ENCODE data around the gene KRTAP5-5.
"Not testable (repeated sequence)": the region's sequence is repeated elsewhere in the genome, so short reads cannot be mapped to it uniquely, and the experiment has no call there.

The KRTAP5-5 gene

GRCh38 chr11:1607156-1607845 is 22.3 kb upstream of the KRTAP5-5 start:
- not testable (repeated sequence) for DNase-seq (ENCODE audit: low read depth, low spot score)

GRCh38 chr11:1607901-1608300 is 21.7 kb upstream of the KRTAP5-5 start:
- DNase-seq (ENCODE audit: low read depth, low spot score), result not testable (repeated sequence)

GRCh38 chr11:1608363-1608762 is 21.2 kb upstream of the KRTAP5-5 start, which contains the start of gene KRTAP5-3:
Gene KRTAP5-3 (minus strand): TSS chr11:1608463. CDS start chr11:1608385, 78 bp downstream.
- no peak for DNase-seq (ENCODE audit: low read depth, low spot score)

GRCh38 chr11:1618231-1618630 is 11.3 kb upstream of the KRTAP5-5 start:
- DNase-seq (ENCODE audit: low read depth, low spot score), result no peak

- no peak for DNase-seq (ENCODE audit: low read depth, low spot score)
Measured at GRCh38 chr11:1619449-1619848, 10.1 kb upstream of the KRTAP5-5 start.

GRCh38 chr11:1622086-1622485 is 7.5 kb upstream of the KRTAP5-5 start, which contains the start of gene KRTAP5-4:
Gene KRTAP5-4 (minus strand): TSS chr11:1622138. CDS start chr11:1622093, 45 bp downstream.
- DNase-seq (ENCODE audit: low read depth, low spot score), result no peak

GRCh38 chr11:1623716-1624115 is 5.9 kb upstream of the KRTAP5-5 start:
- DNase-seq (ENCODE audit: low read depth, low spot score), result no peak

- DNase-seq (ENCODE audit: low read depth, low spot score), result no peak
Measured at GRCh38 chr11:1624621-1625020, 5.0 kb upstream of the KRTAP5-5 start.

- DNase-seq (ENCODE audit: low read depth, low spot score), result no peak
Measured at GRCh38 chr11:1625541-1625940, 4.0 kb upstream of the KRTAP5-5 start.

GRCh38 chr11:1628506-1629325 is 859 bp upstream of the KRTAP5-5 start:
- peak; percentile 70 for DNase-seq (ENCODE audit: low read depth, low spot score)

- DNase-seq (ENCODE audit: low read depth, low spot score), result no peak
Measured at GRCh38 chr11:1630271-1630670, 696 bp downstream of the KRTAP5-5 start.

- no peak for DNase-seq (ENCODE audit: low read depth, low spot score)
Measured at GRCh38 chr11:1631066-1631568, 1.5 kb downstream of the KRTAP5-5 start.

- DNase-seq (ENCODE audit: low read depth, low spot score), result no peak
Measured at GRCh38 chr11:1632053-1632714, 2.6 kb downstream of the KRTAP5-5 start.

- no peak for DNase-seq (ENCODE audit: low read depth, low spot score)
Measured at GRCh38 chr11:1633864-1634263, 4.3 kb downstream of the KRTAP5-5 start.

GRCh38 chr11:1636291-1636950 is 6.8 kb downstream of the KRTAP5-5 start:
- no peak for DNase-seq (ENCODE audit: low read depth, low spot score)

GRCh38 chr11:1637628-1638027 is 8.1 kb downstream of the KRTAP5-5 start:
- DNase-seq (ENCODE audit: low read depth, low spot score), result no peak

- no peak for DNase-seq (ENCODE audit: low read depth, low spot score)
Measured at GRCh38 chr11:1638344-1638743, 8.8 kb downstream of the KRTAP5-5 start.

GRCh38 chr11:1639102-1639620 is 9.6 kb downstream of the KRTAP5-5 start:
- DNase-seq (ENCODE audit: low read depth, low spot score), result no peak

GRCh38 chr11:1639666-1640065 is 10.1 kb downstream of the KRTAP5-5 start:
- DNase-seq (ENCODE audit: low read depth, low spot score), result no peak

GRCh38 chr11:1640076-1640946 is 10.7 kb downstream of the KRTAP5-5 start:
- peak; percentile 53 for DNase-seq (ENCODE audit: low read depth, low spot score)

All from astrocyte of the hippocampus (primary cell).